Measurements from ENCODE around the gene HACD1. TPM values are rescaled to one million over a fixed set of nuclear protein-coding genes. Genes with fewer than 3 reads are reported as not detected.
A peak's percentile ranks its signal among the peaks of the same experiment; 100 is the strongest.
"Not testable (repeated sequence)": the region's sequence is repeated elsewhere in the genome, so short reads cannot be mapped to it uniquely, and the experiment has no call there.

The HACD1 gene
- total RNA-seq, 2 donors from 2014 or later, result 4.2 to 5.4 TPM

DNA sequence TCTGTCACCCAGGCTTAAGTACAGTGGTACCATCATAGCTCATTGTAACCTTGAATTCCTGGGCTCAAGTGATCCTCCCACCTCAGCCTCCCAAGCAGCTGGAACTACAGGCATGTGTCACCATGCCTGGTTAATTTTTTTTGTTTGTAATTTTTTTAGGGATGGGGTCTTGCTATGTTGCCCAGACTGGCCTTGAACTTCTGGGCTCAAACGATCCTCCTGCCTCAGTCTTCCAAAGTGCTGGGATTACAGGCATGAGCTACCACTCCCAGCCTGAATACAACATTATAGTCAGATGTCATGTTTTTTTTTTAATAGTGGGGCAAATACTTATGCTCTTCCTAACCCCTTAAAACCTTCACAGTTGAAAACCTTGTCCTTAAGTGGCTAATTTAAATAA lies 27.9 kb downstream of the HACD1 start:
- peaks cover 12% of the 10 kb centered on the region for H3K4me1 Mint-ChIP-seq (ENCODE audit: low read depth)
- ATAC-seq (replicated peaks in 1 of 2); H3K4me3 Mint-ChIP-seq; H3K27me3 Mint-ChIP-seq (ENCODE audit: low read depth); H3K36me3 Mint-ChIP-seq (ENCODE audit: insufficient read depth in 2 of 2); H3K9me3 Mint-ChIP-seq; H3K27ac Mint-ChIP-seq; DNase-seq: not testable (repeated sequence)

DNA sequence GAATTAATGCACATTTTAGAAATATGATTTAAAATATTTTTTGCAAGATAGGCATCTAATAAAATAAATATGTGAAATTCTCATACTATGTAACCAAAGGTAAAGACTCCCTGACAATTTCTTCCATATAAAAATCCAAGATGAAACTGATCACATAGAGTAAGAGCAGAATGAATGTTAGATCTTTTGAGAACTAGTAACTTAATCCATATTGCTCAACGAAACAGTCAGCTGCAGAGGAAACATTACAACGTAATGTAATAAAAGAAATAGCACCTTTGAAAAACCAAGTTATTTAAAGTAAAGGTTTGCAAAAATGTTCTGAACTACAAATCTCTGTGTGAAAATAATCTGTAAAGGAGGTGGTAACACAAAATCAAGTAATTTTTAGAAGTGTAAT lies 28.8 kb downstream of the HACD1 start:
- DNase-seq (no peak), ATAC-seq (replicated peaks in 1 of 2) (no peak)
- no peaks in the 10 kb centered on the region for H3K9me3 Mint-ChIP-seq
- H3K27me3 Mint-ChIP-seq (ENCODE audit: low read depth), result no peaks in the 10 kb centered on the region
- H3K36me3 Mint-ChIP-seq (ENCODE audit: insufficient read depth in 2 of 2), result no peaks in the 10 kb centered on the region
- no peak overlapping the region for H3K27ac Mint-ChIP-seq
- H3K4me1 Mint-ChIP-seq (ENCODE audit: low read depth), result peaks cover 12% of the 10 kb centered on the region
- H3K4me3 Mint-ChIP-seq, result no peak overlapping the region

- H3K4me3 Mint-ChIP-seq, result peak overlapping the region in 1 of 2 donors; percentile 34
- not testable (repeated sequence) for H3K36me3 Mint-ChIP-seq (ENCODE audit: insufficient read depth in 2 of 2)
Observed at GRCh38 chr10:17587321-17587720, 29.9 kb downstream of the HACD1 start.

DNA sequence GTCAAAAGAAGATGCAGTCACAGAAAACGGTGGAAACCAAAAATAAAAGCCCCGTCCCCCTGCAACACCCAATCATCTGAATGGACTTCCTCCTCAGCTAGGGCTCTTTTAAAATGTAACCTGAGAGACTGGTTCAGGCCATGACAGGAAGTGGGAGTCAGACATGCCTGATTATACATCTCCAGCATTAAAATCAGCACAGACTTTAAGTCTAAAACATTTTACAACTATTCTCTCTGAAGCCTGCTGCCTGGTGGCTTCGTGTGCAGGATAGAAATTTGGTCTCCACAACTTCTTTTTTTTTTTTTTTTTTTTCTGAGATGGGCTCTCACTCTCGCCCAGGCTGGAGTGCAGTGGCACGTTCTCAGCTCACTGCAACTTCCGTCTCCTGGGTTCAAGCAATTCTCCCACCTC lies 30.3 kb downstream of the HACD1 start:
- DNase-seq, result no peak
- no peaks in the 10 kb centered on the region for H3K36me3 Mint-ChIP-seq (ENCODE audit: insufficient read depth in 2 of 2)
- H3K27ac Mint-ChIP-seq, result no peak overlapping the region
- peaks cover 12% of the 10 kb centered on the region for H3K4me1 Mint-ChIP-seq (ENCODE audit: low read depth)
- no peaks in the 10 kb centered on the region for H3K27me3 Mint-ChIP-seq (ENCODE audit: low read depth)
- H3K9me3 Mint-ChIP-seq, result no peaks in the 10 kb centered on the region
- peak in 1 of 2 donors; percentile 44 for ATAC-seq (replicated peaks in 1 of 2)
- peak overlapping the region in 1 of 2 donors; percentile 34 for H3K4me3 Mint-ChIP-seq

More at GRCh38 chr10:17587321-17587720, 29.9 kb downstream of the HACD1 start:
- peaks cover 12% of the 10 kb centered on the region for H3K4me1 Mint-ChIP-seq (ENCODE audit: low read depth)
- H3K27ac Mint-ChIP-seq; ATAC-seq (replicated peaks in 1 of 2); H3K9me3 Mint-ChIP-seq; DNase-seq; H3K27me3 Mint-ChIP-seq (ENCODE audit: low read depth): not testable (repeated sequence)

GRCh38 chr10:17585016-17585415 lies 32.2 kb downstream of the HACD1 start:
- DNase-seq (no peak), ATAC-seq (replicated peaks in 1 of 2) (no peak)
- no peaks in the 10 kb centered on the region for H3K9me3 Mint-ChIP-seq
- H3K36me3 Mint-ChIP-seq (ENCODE audit: insufficient read depth in 2 of 2), result no peaks in the 10 kb centered on the region
- H3K27ac Mint-ChIP-seq, result no peak overlapping the region
- H3K27me3 Mint-ChIP-seq (ENCODE audit: low read depth), result no peaks in the 10 kb centered on the region
- H3K4me1 Mint-ChIP-seq (ENCODE audit: low read depth), result peaks cover 12% of the 10 kb centered on the region
- no peak overlapping the region for H3K4me3 Mint-ChIP-seq

GRCh38 chr10:17580885-17581284 lies 36.3 kb downstream of the HACD1 start:
- DNase-seq (no peak), ATAC-seq (replicated peaks in 1 of 2) (no peak)
- Mint-ChIP-seq H3K9me3 (no peaks in the 10 kb centered on the region), H3K27ac (no peak overlapping the region), H3K27me3 (ENCODE audit: low read depth) (no peaks in the 10 kb centered on the region), H3K4me3 (no peak overlapping the region), H3K36me3 (ENCODE audit: insufficient read depth in 2 of 2) (no peaks in the 10 kb centered on the region), H3K4me1 (ENCODE audit: low read depth) (no peaks in the 10 kb centered on the region)

DNA sequence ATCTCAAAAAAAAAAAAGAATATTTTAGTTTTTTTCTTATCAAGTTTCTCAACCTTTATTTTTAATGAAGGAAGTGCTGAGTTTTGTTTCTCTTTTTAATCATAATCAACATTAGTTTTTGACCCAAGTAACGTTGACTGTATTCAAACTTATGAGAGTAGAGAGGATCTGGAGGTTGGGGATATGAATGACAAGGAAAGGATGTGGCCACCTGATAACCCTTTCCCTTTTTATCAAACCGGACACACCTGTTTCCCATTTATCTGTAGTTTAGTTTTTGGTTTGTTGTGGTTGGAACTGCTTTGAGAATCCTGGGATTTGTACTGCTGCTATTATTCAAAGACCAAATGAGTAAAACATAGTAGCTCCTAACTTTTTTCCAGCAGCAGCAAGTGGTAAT lies 38.6 kb downstream of the HACD1 start:
- no peaks in the 10 kb centered on the region for H3K9me3 Mint-ChIP-seq
- ATAC-seq (replicated peaks in 1 of 2), result no peak
- DNase-seq, result no peak
- no peaks in the 10 kb centered on the region for H3K36me3 Mint-ChIP-seq (ENCODE audit: insufficient read depth in 2 of 2)
- no peaks in the 10 kb centered on the region for H3K4me1 Mint-ChIP-seq (ENCODE audit: low read depth)
- H3K27me3 Mint-ChIP-seq (ENCODE audit: low read depth), result no peaks in the 10 kb centered on the region
- no peak overlapping the region for H3K4me3 Mint-ChIP-seq
- no peak overlapping the region for H3K27ac Mint-ChIP-seq

- Mint-ChIP-seq H3K4me1 (ENCODE audit: low read depth) (no peaks in the 10 kb centered on the region), H3K27ac (no peak overlapping the region), H3K4me3 (no peak overlapping the region), H3K27me3 (ENCODE audit: low read depth) (no peaks in the 10 kb centered on the region), H3K9me3 (no peaks in the 10 kb centered on the region), H3K36me3 (ENCODE audit: insufficient read depth in 2 of 2) (no peaks in the 10 kb centered on the region)
- no peak for ATAC-seq (replicated peaks in 1 of 2)
- no peak for DNase-seq
Observed at GRCh38 chr10:17576768-17577167, 40.4 kb downstream of the HACD1 start.

DNA sequence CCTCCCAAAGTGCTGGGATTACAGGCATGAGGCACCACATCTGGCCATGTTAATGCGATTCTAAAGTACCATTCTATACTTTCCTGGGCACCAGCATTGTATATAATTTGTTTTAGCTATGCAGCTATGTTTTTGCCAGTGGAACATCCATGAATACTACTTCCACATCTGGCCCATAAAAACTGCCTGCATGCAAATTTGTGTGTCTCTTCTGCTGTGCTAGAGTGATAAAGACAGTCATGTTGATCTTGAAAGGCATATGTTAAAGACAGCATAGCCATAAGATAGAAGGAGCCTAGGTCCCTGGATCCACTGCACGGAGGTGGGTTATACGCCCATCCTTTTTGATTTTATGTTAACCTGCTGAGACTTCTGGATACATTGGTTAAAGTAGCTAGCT lies 52.3 kb downstream of the HACD1 start:
- no peak overlapping the region for H3K27ac Mint-ChIP-seq
- no peaks in the 10 kb centered on the region for H3K4me1 Mint-ChIP-seq (ENCODE audit: low read depth)

DNA sequence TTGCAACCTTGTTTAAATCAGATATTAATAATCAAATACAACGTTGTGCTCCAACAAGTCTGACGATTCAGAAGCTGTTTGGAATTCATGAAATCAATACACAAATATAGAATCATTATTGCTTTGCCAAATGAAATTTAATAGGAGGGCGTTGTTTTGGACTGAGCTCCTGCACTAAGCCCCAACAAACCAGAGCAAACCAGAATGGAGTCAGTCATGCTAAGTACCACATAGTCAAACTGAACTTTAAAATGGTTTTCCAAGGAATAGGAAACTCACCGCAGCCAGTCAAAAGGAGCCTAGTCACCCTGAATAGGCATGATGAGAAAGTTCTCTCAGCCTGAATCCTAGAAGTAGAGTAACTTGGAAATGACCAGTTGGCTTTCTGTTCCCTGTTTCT lies 53.7 kb downstream of the HACD1 start:
- H3K4me3 Mint-ChIP-seq, result no peak overlapping the region
- H3K4me1 Mint-ChIP-seq (ENCODE audit: low read depth), result no peaks in the 10 kb centered on the region
- no peaks in the 10 kb centered on the region for H3K9me3 Mint-ChIP-seq
- no peak overlapping the region for H3K27ac Mint-ChIP-seq
- no peaks in the 10 kb centered on the region for H3K27me3 Mint-ChIP-seq (ENCODE audit: low read depth)
- DNase-seq (no peak), ATAC-seq (replicated peaks in 1 of 2) (no peak)
- no peaks in the 10 kb centered on the region for H3K36me3 Mint-ChIP-seq (ENCODE audit: insufficient read depth in 2 of 2)

More for the DNA sequence above, 52.3 kb downstream of the HACD1 start:
- Mint-ChIP-seq H3K27me3 (ENCODE audit: low read depth) (no peaks in the 10 kb centered on the region), H3K36me3 (ENCODE audit: insufficient read depth in 2 of 2) (no peaks in the 10 kb centered on the region), H3K4me3 (no peak overlapping the region), H3K9me3 (no peaks in the 10 kb centered on the region)
- DNase-seq (no peak), ATAC-seq (replicated peaks in 1 of 2) (no peak)

- Mint-ChIP-seq H3K4me3 (no peak overlapping the region), H3K27ac (no peak overlapping the region), H3K36me3 (ENCODE audit: insufficient read depth in 2 of 2) (no peaks in the 10 kb centered on the region), H3K9me3 (no peaks in the 10 kb centered on the region), H3K27me3 (ENCODE audit: low read depth) (no peaks in the 10 kb centered on the region), H3K4me1 (ENCODE audit: low read depth) (no peaks in the 10 kb centered on the region)
- DNase-seq, result no peak
- ATAC-seq (replicated peaks in 1 of 2), result no peak
Observed at GRCh38 chr10:17562614-17563013, 54.6 kb downstream of the HACD1 start.

DNA sequence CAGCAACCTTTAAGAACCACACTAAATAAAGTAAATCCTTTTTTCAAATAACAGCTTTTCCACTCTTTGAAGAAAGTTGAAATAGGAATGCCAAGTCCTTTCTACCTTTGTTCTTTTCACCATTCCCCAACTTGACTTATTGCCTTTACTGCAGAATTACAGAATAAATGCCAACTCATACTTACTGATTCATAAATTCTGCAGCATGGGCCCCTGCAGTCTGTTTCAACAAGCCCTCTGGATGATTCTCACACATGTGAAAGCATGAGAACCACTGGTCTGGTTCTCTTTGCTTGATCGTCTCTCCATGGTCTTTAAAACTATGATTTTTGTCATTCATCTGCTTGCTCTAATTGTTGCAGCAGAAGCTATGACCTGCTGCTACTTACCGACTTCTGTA lies 56.1 kb downstream of the HACD1 start:
- H3K27ac Mint-ChIP-seq, result no peak overlapping the region
- DNase-seq, result no peak

GRCh38 chr10:17557459-17557858 lies 59.7 kb downstream of the HACD1 start:
- Mint-ChIP-seq H3K27ac (no peak overlapping the region), H3K4me1 (ENCODE audit: low read depth) (no peaks in the 10 kb centered on the region), H3K27me3 (ENCODE audit: low read depth) (no peaks in the 10 kb centered on the region), H3K4me3 (no peak overlapping the region), H3K9me3 (no peaks in the 10 kb centered on the region), H3K36me3 (ENCODE audit: insufficient read depth in 2 of 2) (no peaks in the 10 kb centered on the region)
- no peak for ATAC-seq (replicated peaks in 1 of 2)
- DNase-seq, result no peak

More for the DNA sequence above, 56.1 kb downstream of the HACD1 start:
- no peaks in the 10 kb centered on the region for H3K27me3 Mint-ChIP-seq (ENCODE audit: low read depth)
- no peaks in the 10 kb centered on the region for H3K36me3 Mint-ChIP-seq (ENCODE audit: insufficient read depth in 2 of 2)
- H3K4me3 Mint-ChIP-seq, result no peak overlapping the region
- no peaks in the 10 kb centered on the region for H3K4me1 Mint-ChIP-seq (ENCODE audit: low read depth)
- H3K9me3 Mint-ChIP-seq, result no peaks in the 10 kb centered on the region
- no peak for ATAC-seq (replicated peaks in 1 of 2)

- no peak overlapping the region for H3K27ac Mint-ChIP-seq
- DNase-seq (no peak), ATAC-seq (replicated peaks in 1 of 2) (no peak)
- no peak overlapping the region for H3K4me3 Mint-ChIP-seq
- no peaks in the 10 kb centered on the region for H3K36me3 Mint-ChIP-seq (ENCODE audit: insufficient read depth in 2 of 2)
- no peaks in the 10 kb centered on the region for H3K9me3 Mint-ChIP-seq
- no peaks in the 10 kb centered on the region for H3K4me1 Mint-ChIP-seq (ENCODE audit: low read depth)
- H3K27me3 Mint-ChIP-seq (ENCODE audit: low read depth), result no peaks in the 10 kb centered on the region
Observed at GRCh38 chr10:17548770-17549169, 68.4 kb downstream of the HACD1 start.

Data from activated T-cell treated with anti-CD3 and anti-CD28 coated beads, Interleukin-2, amount 50 U/mL, for 72 hours (primary cell).